ENCODE data around the gene PLAAT1. TPM values are rescaled to one million over a fixed set of nuclear protein-coding genes. Genes with fewer than 3 reads are reported as not detected.

Gene PLAAT1
- total RNA-seq (2014; rRNA removed; shearing (Covaris generic)): 7.5 and 29.3 TPM in 2 replicates

- DNase-seq (ENCODE audit: low spot score): peak; percentile 69
Measured at GRCh38 chr3:193240850-193241706, at the start of gene PLAAT1. Gene PLAAT1 (plus strand): TSS chr3:193241222. CDS start chr3:193255651, 14,429 bp downstream.

GRCh38 chr3:193194371-193194770 is 46.7 kb upstream of the PLAAT1 start:
- DNase-seq (ENCODE audit: low spot score): no peak

- no peak for DNase-seq (ENCODE audit: low spot score)
Measured at GRCh38 chr3:193196746-193197145, 44.3 kb upstream of the PLAAT1 start.

- peak; percentile 6 for DNase-seq (ENCODE audit: low spot score)
Measured at GRCh38 chr3:193207290-193208273, 33.4 kb upstream of the PLAAT1 start.

GRCh38 chr3:193210618-193211017 is 30.4 kb upstream of the PLAAT1 start:
- DNase-seq (ENCODE audit: low spot score): no peak

- DNase-seq (ENCODE audit: low spot score): no peak
Measured at GRCh38 chr3:193211173-193211572, 29.8 kb upstream of the PLAAT1 start.

GRCh38 chr3:193211984-193212383 is 29.0 kb upstream of the PLAAT1 start:
- no peak for DNase-seq (ENCODE audit: low spot score)

- DNase-seq (ENCODE audit: low spot score): no peak
Measured at GRCh38 chr3:193212844-193213243, 28.2 kb upstream of the PLAAT1 start.

GRCh38 chr3:193214445-193214844 is 26.6 kb upstream of the PLAAT1 start:
- no peak for DNase-seq (ENCODE audit: low spot score)

GRCh38 chr3:193225302-193226125 is 15.5 kb upstream of the PLAAT1 start:
- no peak for DNase-seq (ENCODE audit: low spot score)

GRCh38 chr3:193228206-193228605 is 12.8 kb upstream of the PLAAT1 start:
- no peak for DNase-seq (ENCODE audit: low spot score)

GRCh38 chr3:193229851-193230420 is 11.1 kb upstream of the PLAAT1 start:
- DNase-seq (ENCODE audit: low spot score): no peak

GRCh38 chr3:193230610-193231009 is 10.4 kb upstream of the PLAAT1 start:
- no peak for DNase-seq (ENCODE audit: low spot score)

GRCh38 chr3:193231201-193231600 is 9.8 kb upstream of the PLAAT1 start:
- no peak for DNase-seq (ENCODE audit: low spot score)

- no peak for DNase-seq (ENCODE audit: low spot score)
Measured at GRCh38 chr3:193236599-193236998, 4.4 kb upstream of the PLAAT1 start.

- no peak for DNase-seq (ENCODE audit: low spot score)
Measured at GRCh38 chr3:193237030-193237429, 4.0 kb upstream of the PLAAT1 start.

GRCh38 chr3:193240436-193240849 is 579 bp upstream of the PLAAT1 start:
- no peak for DNase-seq (ENCODE audit: low spot score)

- no peak for DNase-seq (ENCODE audit: low spot score)
Measured at GRCh38 chr3:193241716-193242115, 694 bp downstream of the PLAAT1 start.

GRCh38 chr3:193243571-193243970 is 2.5 kb downstream of the PLAAT1 start:
- DNase-seq (ENCODE audit: low spot score): no peak

- DNase-seq (ENCODE audit: low spot score): no peak
Measured at GRCh38 chr3:193248848-193249468, 7.9 kb downstream of the PLAAT1 start.

GRCh38 chr3:193250492-193250891 is 9.5 kb downstream of the PLAAT1 start:
- DNase-seq (ENCODE audit: low spot score): no peak

Measured in A172 (cell line).